Panc1 (cell line): ENCODE data around the gene SNPH. TPM values are rescaled to one million over a fixed set of nuclear protein-coding genes. Genes with fewer than 3 reads are reported as not detected.

ENCODE experiments used
- ATAC-seq: fragments of 200-7000 bp; cut with Tn5 transposase; 2 replicates; pipeline ENCODE4 v1.9.1; 2020; ENCODE audit warnings: mild to moderate bottlenecking, moderate library complexity
- BruUV-seq: library from RNA; stranded (reverse); fragments of 400-500 nt; replicated peaks from 2 replicates; lab custom pipeline; 2021; lab: Mats Ljungman, UMichigan
- CTCF ChIA-PET: fragments of 300-600 bp; sonication (Branson Sonifier 250); formaldehyde crosslinking; loops from one replicate; lab custom pipeline; 2022; ENCODE audit warnings: antibody characterized with exemption; lab: Charles Lee
- POLR2A ChIA-PET: fragments of 300-600 bp; sonication (Branson Sonifier 250); formaldehyde crosslinking; loops from one replicate; lab custom pipeline; 2022; ENCODE audit warnings: antibody characterized with exemption; lab: Charles Lee
- DNase-seq: peaks from one replicate; pipeline ENCODE4 v3.0.0-alpha.2; 2010; ENCODE audit warnings: low read depth, low spot score
- H3K27ac ChIP-seq: 2 replicates; pipeline ENCODE4 v1.5.1; 2011; ENCODE audit warnings: mild to moderate bottlenecking, low read length, inconsistent platforms
- H3K27me3 ChIP-seq: fragments of 200-500 bp; sonication (Bioruptor generic); 2 replicates; pipeline ENCODE4 v1.6.0; 2014; ENCODE audit warnings: low read length, inconsistent platforms; ENCODE audit not compliant: control insufficient read depth, insufficient read depth
- H3K36me3 ChIP-seq: fragments of 200-500 bp; sonication (Bioruptor generic); 2 replicates; pipeline ENCODE4 v1.5.1; 2014; ENCODE audit warnings: inconsistent platforms, mild to moderate bottlenecking, low read length, moderate library complexity; ENCODE audit not compliant: control insufficient read depth, insufficient read depth
- H3K4me1 ChIP-seq: 2 replicates; pipeline ENCODE4 v1.5.1; 2011; ENCODE audit warnings: inconsistent platforms, mild to moderate bottlenecking, low read length, moderate library complexity; ENCODE audit not compliant: control insufficient read depth, insufficient read depth
- H3K4me3 ChIP-seq, 2 experiments: 2 replicates each; pipeline ENCODE4 v1.5.1; 2011 to 2012; ENCODE audit warnings: low read depth in 2 of 2, low read length in 2 of 2, mild to moderate bottlenecking in 2 of 2, inconsistent platforms in 1 of 2, moderate library complexity in 1 of 2
- H3K9me3 ChIP-seq: fragments of 200-500 bp; sonication (Bioruptor generic); 2 replicates; pipeline ENCODE4 v1.5.1; 2014; ENCODE audit warnings: low read depth, mild to moderate bottlenecking, inconsistent platforms, low read length, moderate library complexity; ENCODE audit not compliant: control insufficient read depth, insufficient read depth
- POLR2AphosphoS5 ChIP-seq: IDR thresholded peaks from 2 replicates; pipeline ENCODE4 v1.6.1; 2012; ENCODE audit warnings: mild to moderate bottlenecking, low read depth, low read length, moderate library complexity
- SIN3A ChIP-seq: IDR thresholded peaks from 2 replicates; pipeline ENCODE4 v1.6.1; 2012; ENCODE audit warnings: low read depth, mild to moderate bottlenecking, low read length, moderate library complexity, borderline replicate concordance; ENCODE audit not compliant: insufficient read depth
- TCF7L2 ChIP-seq: IDR thresholded peaks from 2 replicates; pipeline ENCODE4 v1.6.1; 2011; ENCODE audit warnings: mild to moderate bottlenecking, low read depth, low read length, inconsistent platforms
- in situ Hi-C: cut with HindIII; loops from 2 replicates; pipeline ENCODE4 v1.10.0; 2016; ENCODE audit warnings: low sequenced_read_pairs, low pct_unique_long_range_greater_than_20kb
- intact Hi-C: fragments of 100-400 bp; cut with micrococcal nuclease; formaldehyde crosslinking; loops from one replicate; pipeline ENCODE4 v1.10.0; 2022; ENCODE audit not compliant: unreplicated experiment
- total RNA-seq: library from RNA; stranded (reverse); gene quantifications from one replicate; pipeline ENCODE4 v1.2.1, GENCODE V29; 2021; ENCODE audit not compliant: unreplicated experiment
- TF ChIP-seq, protein P1 (sequence below), 2 experiments: IDR thresholded peaks; 2 replicates each; pipeline ENCODE4 v1.6.1; 2011 to 2012; ENCODE audit warnings: low read depth in 2 of 2, control low read depth in 1 of 2, low read length in 1 of 2, mild to moderate bottlenecking in 1 of 2, moderate library complexity in 1 of 2; ENCODE audit not compliant: insufficient read depth in 1 of 2
- TF ChIP-seq, protein P2 (sequence below): fragments of 450-650 bp; IDR thresholded peaks from 2 replicates; pipeline ENCODE4 v1.5.1; 2017; ENCODE audit warnings: mild to moderate bottlenecking

Gene SNPH
- total RNA-seq, 1 experiment from 2014 or later, result 6.4 TPM

DNA sequence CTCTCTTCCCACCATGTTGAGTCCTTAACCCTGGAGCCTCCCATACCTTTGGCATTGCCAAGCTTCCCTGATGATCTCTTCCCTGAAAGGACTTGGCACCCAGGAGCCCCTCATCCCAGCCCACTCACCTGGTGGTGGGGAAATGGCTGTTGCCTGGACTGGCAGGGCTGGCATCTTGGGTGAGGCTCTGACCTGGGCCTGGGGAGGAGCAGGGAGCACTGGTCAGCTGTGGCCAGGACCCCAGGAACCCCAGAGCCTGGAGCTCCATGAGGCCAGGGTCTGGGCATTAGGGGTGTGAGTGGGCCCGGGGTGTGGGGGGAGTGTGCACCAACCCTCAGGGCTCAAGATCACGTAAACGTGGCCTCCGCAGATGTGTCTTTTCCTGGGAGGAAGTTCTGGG, 53.4 kb downstream of the SNPH start:
- BruUV-seq, result no TSS peak
- intact Hi-C loops, result no loop called here

DNA sequence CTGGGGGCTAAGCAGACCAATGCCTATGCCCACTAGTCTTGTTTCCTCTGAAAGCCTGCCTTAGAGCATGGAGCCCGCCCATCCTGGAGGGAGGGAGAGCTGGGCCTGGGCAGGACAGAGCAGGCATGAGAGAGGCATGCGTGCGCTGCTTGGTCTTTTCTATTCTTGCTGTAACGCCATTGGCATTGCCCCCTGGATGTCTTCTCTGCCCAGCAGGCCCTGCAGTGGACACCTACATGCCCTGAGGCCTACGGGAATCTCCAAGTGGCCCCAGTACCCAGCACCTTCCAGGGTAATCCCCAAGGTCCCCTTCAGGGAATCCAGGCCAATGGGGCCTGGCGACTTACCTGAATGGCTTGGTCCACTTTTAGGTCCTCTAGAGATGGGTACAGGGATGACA, 53.9 kb downstream of the SNPH start:
- intact Hi-C loops, result no loop called here
- Histone ChIP-seq H3K27me3 (no peaks in the 10 kb centered on the region), H3K36me3 (no peaks in the 10 kb centered on the region), H3K9me3 (no peaks in the 10 kb centered on the region), H3K4me1 (peaks cover 14% of the 10 kb centered on the region), H3K27ac (no peak overlapping the region), H3K4me3 (no peak overlapping the region)
- in situ Hi-C loops, result no loop called here
- TF ChIP-seq, protein P1, sequence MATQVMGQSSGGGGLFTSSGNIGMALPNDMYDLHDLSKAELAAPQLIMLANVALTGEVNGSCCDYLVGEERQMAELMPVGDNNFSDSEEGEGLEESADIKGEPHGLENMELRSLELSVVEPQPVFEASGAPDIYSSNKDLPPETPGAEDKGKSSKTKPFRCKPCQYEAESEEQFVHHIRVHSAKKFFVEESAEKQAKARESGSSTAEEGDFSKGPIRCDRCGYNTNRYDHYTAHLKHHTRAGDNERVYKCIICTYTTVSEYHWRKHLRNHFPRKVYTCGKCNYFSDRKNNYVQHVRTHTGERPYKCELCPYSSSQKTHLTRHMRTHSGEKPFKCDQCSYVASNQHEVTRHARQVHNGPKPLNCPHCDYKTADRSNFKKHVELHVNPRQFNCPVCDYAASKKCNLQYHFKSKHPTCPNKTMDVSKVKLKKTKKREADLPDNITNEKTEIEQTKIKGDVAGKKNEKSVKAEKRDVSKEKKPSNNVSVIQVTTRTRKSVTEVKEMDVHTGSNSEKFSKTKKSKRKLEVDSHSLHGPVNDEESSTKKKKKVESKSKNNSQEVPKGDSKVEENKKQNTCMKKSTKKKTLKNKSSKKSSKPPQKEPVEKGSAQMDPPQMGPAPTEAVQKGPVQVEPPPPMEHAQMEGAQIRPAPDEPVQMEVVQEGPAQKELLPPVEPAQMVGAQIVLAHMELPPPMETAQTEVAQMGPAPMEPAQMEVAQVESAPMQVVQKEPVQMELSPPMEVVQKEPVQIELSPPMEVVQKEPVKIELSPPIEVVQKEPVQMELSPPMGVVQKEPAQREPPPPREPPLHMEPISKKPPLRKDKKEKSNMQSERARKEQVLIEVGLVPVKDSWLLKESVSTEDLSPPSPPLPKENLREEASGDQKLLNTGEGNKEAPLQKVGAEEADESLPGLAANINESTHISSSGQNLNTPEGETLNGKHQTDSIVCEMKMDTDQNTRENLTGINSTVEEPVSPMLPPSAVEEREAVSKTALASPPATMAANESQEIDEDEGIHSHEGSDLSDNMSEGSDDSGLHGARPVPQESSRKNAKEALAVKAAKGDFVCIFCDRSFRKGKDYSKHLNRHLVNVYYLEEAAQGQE (IDR thresholded peaks at IDR 0.05; ENCODE audit: insufficient read depth in 1 of 2, low read depth in 2 of 2, low read length in 1 of 2), result no peak
- TF ChIP-seq, protein P2, sequence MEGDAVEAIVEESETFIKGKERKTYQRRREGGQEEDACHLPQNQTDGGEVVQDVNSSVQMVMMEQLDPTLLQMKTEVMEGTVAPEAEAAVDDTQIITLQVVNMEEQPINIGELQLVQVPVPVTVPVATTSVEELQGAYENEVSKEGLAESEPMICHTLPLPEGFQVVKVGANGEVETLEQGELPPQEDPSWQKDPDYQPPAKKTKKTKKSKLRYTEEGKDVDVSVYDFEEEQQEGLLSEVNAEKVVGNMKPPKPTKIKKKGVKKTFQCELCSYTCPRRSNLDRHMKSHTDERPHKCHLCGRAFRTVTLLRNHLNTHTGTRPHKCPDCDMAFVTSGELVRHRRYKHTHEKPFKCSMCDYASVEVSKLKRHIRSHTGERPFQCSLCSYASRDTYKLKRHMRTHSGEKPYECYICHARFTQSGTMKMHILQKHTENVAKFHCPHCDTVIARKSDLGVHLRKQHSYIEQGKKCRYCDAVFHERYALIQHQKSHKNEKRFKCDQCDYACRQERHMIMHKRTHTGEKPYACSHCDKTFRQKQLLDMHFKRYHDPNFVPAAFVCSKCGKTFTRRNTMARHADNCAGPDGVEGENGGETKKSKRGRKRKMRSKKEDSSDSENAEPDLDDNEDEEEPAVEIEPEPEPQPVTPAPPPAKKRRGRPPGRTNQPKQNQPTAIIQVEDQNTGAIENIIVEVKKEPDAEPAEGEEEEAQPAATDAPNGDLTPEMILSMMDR, result no peak
- TF ChIP-seq SIN3A (no peak), TCF7L2 (no peak), POLR2AphosphoS5 (no peak)
- no TSS peak for BruUV-seq
- POLR2A ChIA-PET, result no interaction called here
- CTCF ChIA-PET, result no interaction called here
- ATAC-seq (no peak), DNase-seq (no peak)

More for the DNA sequence above, 53.4 kb downstream of the SNPH start:
- POLR2A ChIA-PET, result no interaction called here
- no peak for DNase-seq
- H3K27me3 ChIP-seq, result no peaks in the 10 kb centered on the region
- H3K36me3 ChIP-seq, result no peaks in the 10 kb centered on the region
- H3K4me3 ChIP-seq, result no peak overlapping the region
- peaks cover 10% of the 10 kb centered on the region for H3K4me1 ChIP-seq
- CTCF ChIA-PET, result no interaction called here
- H3K9me3 ChIP-seq, result no peaks in the 10 kb centered on the region
- H3K27ac ChIP-seq, result no peak overlapping the region
- ATAC-seq, result no peak
- TF ChIP-seq, protein P1 (IDR thresholded peaks at IDR 0.05; ENCODE audit: insufficient read depth in 1 of 2, low read depth in 2 of 2, low read length in 1 of 2), result no peak
- TF ChIP-seq TCF7L2 (no peak), POLR2AphosphoS5 (no peak), SIN3A (no peak)
- TF ChIP-seq, protein P2, result no peak
- in situ Hi-C loops, result no loop called here
